Middle frontal gyrus (tissue), 1 donor: ENCODE results near the gene TMEM215.
"Not testable (repeated sequence)": the region's sequence is repeated elsewhere in the genome, so short reads cannot be mapped to it uniquely, and the experiment has no call there.

ENCODE experiments used
- DNase-seq: peaks from one replicate; pipeline ENCODE4 v3.0.0-alpha.2; 2015; ENCODE audit warnings: low spot score; ENCODE audit errors: extremely low spot score

TMEM215 gene, protein sequence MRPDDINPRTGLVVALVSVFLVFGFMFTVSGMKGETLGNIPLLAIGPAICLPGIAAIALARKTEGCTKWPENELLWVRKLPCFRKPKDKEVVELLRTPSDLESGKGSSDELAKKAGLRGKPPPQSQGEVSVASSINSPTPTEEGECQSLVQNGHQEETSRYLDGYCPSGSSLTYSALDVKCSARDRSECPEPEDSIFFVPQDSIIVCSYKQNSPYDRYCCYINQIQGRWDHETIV

DNA sequence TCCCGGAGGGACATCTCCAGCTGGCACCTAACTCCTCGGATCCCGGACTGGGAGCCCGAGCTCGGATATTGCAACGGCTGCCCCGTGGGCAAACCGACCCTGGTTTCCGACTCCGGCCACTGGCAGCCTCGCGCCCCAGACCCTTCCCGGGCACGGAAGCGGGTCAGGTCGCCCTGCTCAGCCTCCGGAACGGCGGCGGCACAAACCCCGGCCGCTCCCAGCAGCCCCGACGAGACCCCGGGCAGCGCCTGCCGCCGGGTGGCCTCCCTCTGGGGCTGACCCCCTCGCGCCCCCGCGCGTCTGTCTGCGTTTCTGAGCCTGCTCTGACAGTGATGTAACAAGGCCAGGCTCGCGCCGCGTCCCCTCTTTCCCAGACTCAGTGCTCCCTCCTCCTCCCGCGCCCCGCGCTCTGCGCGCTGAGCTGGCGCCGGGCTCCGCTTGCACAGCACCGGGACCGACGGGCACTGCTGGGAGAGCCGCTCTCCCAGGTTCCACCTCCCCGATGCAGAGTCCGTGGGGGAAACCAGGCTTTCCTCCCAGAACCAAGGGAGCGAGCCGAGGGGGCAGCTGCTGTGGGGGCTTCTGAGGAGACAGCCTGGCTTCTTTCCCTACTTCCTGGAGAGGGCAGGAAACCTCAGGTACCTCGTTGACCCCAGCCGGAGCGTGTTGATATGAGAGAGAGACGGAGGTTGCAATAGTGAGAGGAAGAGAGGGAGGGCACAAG, at the start of gene TMEM215:
Gene TMEM215 (plus strand): TSS at position 373 of the 724 bp plus-strand sequence. CDS start 644 bp downstream, outside the sequence.
- no peak for DNase-seq

DNA sequence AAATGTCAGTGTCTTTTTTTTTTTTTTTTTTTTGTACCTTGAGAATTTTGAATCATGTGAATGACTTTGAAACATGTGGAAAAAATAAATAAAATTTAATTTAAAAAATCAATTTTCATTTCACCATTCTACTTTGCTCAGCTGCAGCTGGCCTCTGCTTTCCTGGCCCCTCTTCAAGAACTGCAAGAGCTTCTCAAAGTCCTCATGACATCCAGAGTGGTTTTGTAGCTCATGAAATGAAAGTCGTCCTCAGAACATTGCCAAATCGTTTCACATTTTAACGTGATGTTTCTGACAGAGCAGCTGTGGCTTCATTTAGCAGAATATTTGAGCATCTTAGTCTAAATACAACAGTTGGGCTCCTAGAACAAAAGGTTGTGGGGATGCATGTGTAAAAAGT, 47.9 kb upstream of the TMEM215 start:
- DNase-seq = no peak

DNA sequence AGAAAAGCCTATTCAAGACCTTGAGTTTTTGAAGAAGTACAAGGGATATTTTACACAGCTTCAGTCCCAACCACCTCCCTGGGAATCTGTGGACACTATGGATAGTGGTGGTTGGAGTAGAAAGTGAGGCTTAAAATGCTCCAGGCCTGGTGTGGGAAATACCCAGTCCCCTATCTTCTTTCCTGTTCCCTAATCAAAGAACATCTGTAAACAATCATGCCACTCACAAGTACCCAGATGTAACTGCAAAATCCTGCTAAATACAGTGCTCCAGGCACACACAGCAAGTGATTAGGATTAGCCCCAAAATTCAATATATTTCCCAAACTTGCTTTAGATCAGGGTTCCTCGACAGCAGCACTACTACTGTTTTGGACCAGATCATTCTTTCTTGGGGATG, 46.0 kb upstream of the TMEM215 start:
- DNase-seq = no peak

- DNase-seq = no peak
Observed at GRCh38 chr9:32738501-32739172, 44.7 kb upstream of the TMEM215 start.

DNA sequence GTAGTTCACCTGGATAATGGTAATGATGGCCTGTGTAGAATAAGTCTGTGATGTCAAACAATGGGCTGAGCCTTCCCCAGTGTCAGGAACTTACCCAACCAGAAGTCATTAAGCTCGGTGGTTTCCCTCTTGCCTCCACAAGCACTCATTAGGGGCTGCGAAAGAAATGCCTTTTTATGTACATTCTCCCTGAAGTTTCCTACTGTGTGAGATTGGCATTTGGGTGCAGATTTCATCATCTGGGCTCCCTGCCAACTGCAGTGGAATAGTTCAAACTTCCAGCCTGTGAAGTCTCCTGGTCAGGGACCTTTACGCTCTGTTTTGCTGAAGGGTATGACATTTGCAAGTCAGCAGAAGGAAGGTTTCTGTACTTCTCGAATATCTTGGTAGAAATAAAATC, 41.6 kb upstream of the TMEM215 start:
- no peak for DNase-seq

DNA sequence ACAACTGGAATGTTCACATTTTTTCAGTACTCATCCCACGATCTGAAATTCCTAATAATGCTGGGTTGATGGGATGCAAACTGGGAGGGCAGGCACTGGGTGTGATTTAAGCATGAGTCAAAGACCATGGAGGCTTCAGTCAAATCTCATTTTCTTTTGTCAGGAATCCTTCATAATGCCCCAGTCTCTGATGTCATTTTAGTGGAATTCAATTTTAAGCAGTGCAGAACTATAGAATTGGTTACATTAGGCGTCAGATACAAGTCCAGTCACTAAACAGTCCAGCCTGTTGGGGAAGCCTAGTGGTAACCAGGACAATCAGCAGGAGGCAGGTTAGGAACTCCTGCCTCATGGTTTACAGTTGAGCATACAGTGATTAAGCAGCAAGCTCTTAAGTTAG, 41.0 kb upstream of the TMEM215 start:
- DNase-seq = no peak

GRCh38 chr9:32748013-32748412, 35.3 kb upstream of the TMEM215 start:
- DNase-seq = no peak

GRCh38 chr9:32755730-32756129, 27.6 kb upstream of the TMEM215 start:
- DNase-seq = no peak

DNA sequence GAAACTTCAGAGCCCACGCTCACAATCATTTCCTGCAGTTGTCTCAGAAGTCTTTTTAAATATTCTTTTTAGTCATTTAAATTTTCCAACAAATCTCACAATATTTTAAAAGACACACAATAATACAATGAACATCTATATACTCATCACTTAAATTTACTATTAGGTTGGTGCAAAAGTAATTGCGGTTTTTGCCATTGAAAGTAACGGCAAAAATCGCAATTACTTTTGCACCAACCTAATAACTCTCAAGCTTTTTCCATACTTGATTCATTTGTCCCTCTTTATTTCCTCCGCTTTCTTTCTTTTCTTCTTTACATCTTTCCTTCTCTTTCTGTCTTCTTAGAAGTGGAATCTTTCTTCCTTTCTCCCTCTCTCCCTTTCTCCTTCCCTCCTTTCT, 19.2 kb upstream of the TMEM215 start:
- no peak for DNase-seq

DNA sequence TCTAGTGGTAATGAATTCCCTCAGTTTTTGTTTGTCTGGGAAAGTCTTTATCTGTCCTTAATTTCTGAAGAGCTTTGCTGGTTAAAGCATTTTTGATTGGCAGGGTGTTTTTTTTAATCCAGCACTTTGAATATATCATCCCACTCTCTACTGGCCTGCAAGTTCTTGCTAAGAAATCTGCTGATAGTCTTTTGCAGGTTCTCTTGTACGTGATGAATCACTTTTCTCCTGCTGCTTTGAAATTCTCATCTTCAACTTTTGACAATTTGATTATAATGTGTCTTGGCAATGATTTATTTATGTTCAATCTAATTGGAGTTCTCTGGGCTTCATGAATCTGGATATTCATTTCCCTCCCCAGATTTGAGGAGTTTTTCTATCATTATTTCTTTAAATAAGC, 8.1 kb upstream of the TMEM215 start:
- no peak for DNase-seq

GRCh38 chr9:32776201-32776600, 7.1 kb upstream of the TMEM215 start:
- DNase-seq = no peak

DNA sequence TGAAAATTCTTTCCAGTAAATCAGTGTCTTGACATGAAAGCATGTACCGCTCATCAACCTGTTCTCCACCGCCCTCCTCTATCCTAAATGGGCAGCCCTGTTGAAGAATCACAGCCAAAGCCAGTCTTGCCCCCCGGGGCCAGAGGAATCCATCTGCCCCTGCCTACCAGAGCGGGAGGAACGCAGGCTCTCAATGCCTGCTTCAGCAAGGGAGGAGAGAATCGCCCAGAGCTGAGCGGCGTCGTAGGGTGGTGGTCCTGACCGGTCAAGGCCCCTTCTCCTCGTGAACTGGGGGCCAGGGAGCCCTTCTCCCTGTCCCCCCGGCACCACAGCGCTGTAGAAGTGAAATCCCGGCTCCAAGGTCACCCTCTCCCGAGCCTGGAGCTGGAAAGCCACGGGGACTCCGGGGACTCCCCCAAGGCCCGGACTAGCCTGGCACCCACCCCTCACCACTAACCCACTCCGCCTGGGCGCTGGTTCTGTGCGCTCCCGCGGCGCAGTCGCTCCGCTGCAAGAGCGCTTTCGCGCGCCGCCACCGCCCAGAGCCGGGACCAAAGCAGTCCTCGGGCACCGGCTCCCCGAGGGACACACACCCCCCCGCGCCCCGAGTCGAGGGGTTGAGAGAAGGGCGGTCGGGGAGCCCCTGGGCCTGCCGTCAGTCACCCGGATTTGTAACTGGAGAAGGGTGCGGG, 718 bp upstream of the TMEM215 start:
- DNase-seq = no peak

DNA sequence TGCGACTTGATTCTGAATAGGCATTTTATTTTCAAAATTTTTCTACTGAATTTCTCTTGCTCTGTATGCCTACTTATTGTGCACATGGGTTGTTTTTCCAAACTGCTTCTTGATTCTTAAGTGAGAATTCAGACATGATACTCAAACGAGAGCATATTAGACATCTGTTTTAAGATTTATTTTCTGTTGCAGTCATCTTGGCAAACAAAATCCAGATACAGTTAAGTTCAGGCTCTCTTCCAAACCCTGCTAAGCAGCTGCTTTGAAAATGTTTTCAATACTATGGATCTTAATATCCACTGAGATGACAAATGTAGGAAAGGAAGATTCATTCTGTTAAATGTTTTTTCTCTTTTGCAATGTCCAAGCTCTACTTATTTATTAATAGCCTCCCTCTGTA, 4.5 kb downstream of the TMEM215 start:
- no peak for DNase-seq

GRCh38 chr9:32796015-32796414, 12.7 kb downstream of the TMEM215 start:
- not testable (repeated sequence) for DNase-seq

GRCh38 chr9:32801530-32801929, 18.2 kb downstream of the TMEM215 start:
- DNase-seq = no peak

GRCh38 chr9:32807217-32807616, 23.9 kb downstream of the TMEM215 start:
- no peak for DNase-seq

DNA sequence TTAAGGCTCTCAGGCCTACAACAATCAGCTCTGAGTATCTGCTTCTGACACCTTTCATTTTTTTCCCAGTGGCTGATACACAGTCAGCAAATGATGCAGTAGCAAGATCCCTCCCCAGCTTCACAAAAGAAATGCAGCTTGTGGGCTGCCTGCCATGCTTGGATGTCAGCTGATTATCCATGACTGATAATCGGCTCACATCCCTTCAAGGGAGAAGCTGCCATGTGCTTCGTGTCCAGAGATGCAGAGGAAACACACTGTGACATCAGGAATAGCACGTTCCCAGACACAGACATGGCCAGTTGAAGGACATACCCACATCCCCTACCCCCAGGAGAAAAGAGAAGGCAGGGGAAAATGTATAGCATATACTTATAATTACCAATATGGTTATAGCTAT, 27.9 kb downstream of the TMEM215 start:
- DNase-seq = no peak

DNA sequence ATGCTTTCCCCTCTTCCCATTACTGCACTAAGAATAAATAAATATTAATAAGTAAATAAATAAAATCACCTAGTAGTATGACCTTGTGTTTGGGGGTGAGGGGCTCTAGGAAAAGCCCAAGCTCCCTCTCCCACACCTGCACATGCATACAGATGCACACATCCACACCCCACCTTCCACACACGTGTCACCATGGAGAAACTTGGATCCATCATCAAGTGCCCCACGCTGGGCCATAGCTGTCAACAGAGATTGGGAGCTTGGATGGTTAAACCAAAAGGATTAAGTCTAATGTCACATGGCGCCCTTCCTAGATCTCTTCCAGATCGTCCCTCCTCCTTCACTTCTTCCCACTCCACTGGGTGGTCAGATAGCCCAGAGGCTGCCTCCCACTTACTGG, 37.0 kb downstream of the TMEM215 start:
- DNase-seq = no peak

DNA sequence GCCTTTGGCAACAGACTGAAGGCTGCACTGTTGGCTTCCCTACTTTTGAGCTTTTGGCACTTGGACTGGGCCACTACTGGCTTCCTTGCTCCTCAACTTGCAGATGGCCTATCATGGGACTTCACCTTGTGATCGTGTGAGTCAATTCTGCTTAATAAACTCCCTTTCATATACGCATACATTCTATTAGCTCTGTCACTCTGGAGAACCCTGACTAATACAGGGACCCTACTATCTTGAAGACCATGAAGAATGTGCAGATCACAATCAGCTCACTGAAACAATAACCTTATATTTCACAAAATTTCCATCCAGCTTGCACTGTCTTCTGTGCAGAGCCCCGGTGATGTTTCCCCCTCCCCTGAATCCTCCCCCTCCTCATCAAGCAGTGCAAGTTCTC, 39.8 kb downstream of the TMEM215 start:
- DNase-seq = no peak

DNA sequence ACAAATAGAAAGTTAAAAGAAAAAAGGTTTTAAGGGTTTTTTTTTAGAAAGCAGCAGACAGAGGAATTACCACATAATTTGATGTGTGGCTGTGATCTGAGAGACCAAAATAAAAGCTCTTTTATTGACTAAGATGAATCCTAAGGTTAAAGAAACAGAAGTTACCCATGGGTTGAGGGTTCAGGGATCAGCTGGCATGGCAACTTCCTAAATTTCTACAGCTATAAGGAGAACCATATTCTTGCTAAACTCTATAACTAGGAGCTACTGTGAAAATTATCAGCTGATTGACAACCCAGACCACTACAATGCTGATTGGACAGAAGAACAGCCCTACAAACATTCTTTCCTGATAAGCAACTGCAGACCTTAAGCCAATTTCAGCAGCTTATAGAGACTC, 40.2 kb downstream of the TMEM215 start:
- DNase-seq = no peak

GRCh38 chr9:32825203-32825602, 41.9 kb downstream of the TMEM215 start:
- no peak for DNase-seq

DNA sequence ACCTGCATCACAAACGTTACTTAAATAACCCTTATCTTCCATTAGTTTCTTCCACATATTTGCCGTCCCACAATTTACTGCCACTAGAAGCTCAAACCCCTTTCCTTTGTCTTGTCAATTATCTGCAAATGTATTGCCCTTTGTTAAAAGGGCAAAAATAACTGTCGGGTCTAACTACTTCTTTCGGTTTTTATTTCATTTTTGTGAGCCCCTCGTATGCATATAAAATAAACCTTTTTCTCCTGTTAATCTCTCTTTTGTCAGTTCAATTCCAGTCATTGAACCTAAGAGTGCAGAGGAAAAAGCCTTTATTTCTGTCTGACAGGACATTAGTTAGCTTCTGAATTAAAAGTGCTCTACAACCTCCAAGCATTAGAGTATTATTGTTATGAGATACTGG, 45.5 kb downstream of the TMEM215 start:
- DNase-seq = no peak
